Measurements from ENCODE around the gene SDK2.

Gene SDK2

DNA sequence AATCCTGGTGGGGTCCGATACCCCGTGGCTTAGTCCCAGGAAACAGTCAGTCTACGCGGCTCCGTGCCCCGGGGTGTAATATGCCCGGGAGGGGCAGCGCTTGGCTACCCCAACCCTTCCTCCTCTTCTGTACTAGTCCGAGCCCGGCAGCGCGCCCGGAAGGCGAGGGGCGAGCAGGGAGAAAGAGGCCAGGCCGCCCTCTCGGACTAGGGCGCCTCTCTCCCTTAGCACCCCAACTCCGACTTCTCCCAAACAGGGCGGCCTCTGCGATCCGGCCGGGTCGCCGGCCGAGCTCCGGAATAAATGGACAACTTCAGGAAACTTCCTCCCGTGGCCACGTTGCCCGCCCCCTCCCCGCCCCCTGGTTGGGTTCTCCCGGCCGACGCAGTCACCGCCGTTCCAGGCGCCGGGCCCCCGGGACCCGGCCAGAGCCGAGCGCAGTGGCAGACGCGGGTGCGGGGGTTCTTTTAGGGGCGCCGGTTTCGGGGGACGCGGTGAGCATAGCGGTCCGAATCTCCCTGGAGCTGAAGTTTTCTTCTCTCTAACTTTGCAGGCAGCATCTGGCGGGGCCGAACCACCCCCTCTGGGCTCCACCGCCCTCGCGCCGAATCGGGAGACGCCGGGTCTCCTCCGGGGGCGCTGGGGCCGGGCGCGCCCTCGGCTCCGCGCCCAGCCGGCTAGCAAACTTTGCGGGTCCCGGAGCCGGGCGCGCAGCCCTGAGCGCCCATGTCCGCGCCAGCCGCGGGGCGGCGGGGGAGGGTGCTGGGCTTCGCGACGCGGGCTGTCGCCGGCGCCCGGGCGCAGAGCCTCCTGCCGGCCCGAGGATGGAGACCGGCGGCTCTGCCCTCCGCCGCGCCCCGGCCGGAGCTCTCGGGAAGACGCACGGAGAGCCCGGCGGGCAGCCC is at the start of gene SDK2:
TSS of gene SDK2 (minus strand) at position 301 of the 905 bp plus-strand sequence. CDS start 357 bp downstream, outside the sequence.
- Mint-ChIP-seq H3K36me3 (no peaks in the 10 kb centered on the region), H3K4me3 (peak within 1 kb of the TSS; percentile 81), H3K27ac (no peak within 1 kb of the TSS), H3K27me3 (peaks cover 89% of the 10 kb centered on the region), H3K4me1 (peaks cover 23% of the 10 kb centered on the region), H3K9me3 (no peaks in the 10 kb centered on the region)
- CTCF ChIA-PET, result interaction anchor here (1.2 to 1.4 kb wide), 2 partner anchors 66 to 214 kb away, joined by 3 to 4 read pairs; no protein-coding TSS in a partner anchor
- DNase-seq, result peak; percentile 37

- H3K4me1 Mint-ChIP-seq, result no peaks in the 10 kb centered on the region
- H3K27me3 Mint-ChIP-seq, result peaks cover 24% of the 10 kb centered on the region
- H3K27ac Mint-ChIP-seq, result no peak overlapping the region
- no peaks in the 10 kb centered on the region for H3K36me3 Mint-ChIP-seq
- peaks cover 10% of the 10 kb centered on the region for H3K9me3 Mint-ChIP-seq
- CTCF ChIA-PET, result no interaction called here
- H3K4me3 Mint-ChIP-seq, result no peak overlapping the region
- DNase-seq, result no peak
These were observed 48.8 kb upstream of the SDK2 start for GRCh38 chr17:73693071-73693470.

GRCh38 chr17:73691321-73691766 is 47.1 kb upstream of the SDK2 start:
- peaks cover 33% of the 10 kb centered on the region for H3K27me3 Mint-ChIP-seq
- no peak overlapping the region for H3K4me3 Mint-ChIP-seq
- DNase-seq, result no peak
- H3K36me3 Mint-ChIP-seq, result no peaks in the 10 kb centered on the region
- peaks cover 6% of the 10 kb centered on the region for H3K9me3 Mint-ChIP-seq
- no peaks in the 10 kb centered on the region for H3K4me1 Mint-ChIP-seq
- CTCF ChIA-PET, result interaction anchor here (1.0 kb wide), 1 partner anchor 19 kb away, joined by 4 read pairs; no protein-coding TSS in a partner anchor
- H3K27ac Mint-ChIP-seq, result no peak overlapping the region

GRCh38 chr17:73690676-73691075 is 46.4 kb upstream of the SDK2 start:
- H3K27ac Mint-ChIP-seq, result no peak overlapping the region
- H3K4me1 Mint-ChIP-seq, result no peaks in the 10 kb centered on the region
- CTCF ChIA-PET, result no interaction called here
- no peaks in the 10 kb centered on the region for H3K9me3 Mint-ChIP-seq
- no peaks in the 10 kb centered on the region for H3K36me3 Mint-ChIP-seq
- no peak for DNase-seq
- no peak overlapping the region for H3K4me3 Mint-ChIP-seq
- peaks cover 33% of the 10 kb centered on the region for H3K27me3 Mint-ChIP-seq

DNA sequence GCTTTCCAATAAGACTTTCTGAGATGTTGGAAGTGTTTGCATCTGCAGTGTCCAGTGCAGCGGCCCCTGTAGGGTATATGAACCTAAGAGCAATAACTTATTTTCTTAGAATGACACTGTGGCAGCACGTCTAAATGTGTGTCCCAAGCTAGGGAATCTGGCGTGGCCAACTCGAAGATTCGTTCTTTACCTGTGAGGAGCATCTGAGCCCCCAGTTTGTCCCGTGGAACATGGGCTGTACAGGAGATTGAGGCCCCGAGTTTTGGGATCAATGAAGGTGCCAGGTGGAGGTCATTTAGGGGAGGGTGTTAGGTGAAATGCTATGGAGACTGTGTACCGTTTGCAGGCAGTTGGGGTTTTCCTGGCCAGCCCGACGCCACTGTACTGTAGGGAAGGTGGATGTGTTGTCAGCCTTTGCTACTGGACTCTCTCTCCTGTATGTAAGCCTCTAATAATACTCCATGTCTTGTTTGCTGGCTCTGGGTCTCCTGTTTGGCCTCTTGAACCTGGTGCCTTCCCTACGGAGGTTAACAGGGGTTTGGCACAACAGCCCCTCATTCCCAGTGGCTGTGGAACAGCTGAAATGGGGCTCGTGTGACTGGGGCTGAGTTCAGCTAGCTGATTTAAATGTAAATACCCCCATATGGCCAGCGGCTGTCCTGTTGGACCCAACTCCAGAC is 45.5 kb upstream of the SDK2 start:
- peaks cover 36% of the 10 kb centered on the region for H3K27me3 Mint-ChIP-seq

DNA sequence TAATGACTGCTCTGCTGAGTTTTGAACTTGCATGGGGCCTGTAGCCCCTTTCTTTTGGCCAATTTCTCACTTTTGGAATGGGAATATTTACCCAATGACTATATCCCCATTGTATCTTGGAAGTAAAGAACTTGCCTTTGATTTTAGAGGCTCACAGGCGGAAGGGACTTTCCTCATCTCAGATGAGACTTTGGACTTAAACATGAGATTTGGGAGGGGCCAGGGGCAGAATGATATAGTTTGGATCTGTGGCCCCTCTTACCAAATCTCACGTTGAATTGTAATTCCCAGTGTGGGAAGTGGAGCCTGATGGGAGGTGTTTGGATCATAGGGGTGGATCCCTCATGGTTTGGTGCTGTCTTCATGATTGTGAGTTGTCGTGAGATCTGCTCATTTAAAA is 42.7 kb upstream of the SDK2 start:
- no peak overlapping the region for H3K27ac Mint-ChIP-seq
- no peaks in the 10 kb centered on the region for H3K4me1 Mint-ChIP-seq
- peaks cover 4% of the 10 kb centered on the region for H3K36me3 Mint-ChIP-seq
- peaks cover 6% of the 10 kb centered on the region for H3K9me3 Mint-ChIP-seq
- no peak overlapping the region for H3K4me3 Mint-ChIP-seq
- no peak for DNase-seq
- peaks cover 50% of the 10 kb centered on the region for H3K27me3 Mint-ChIP-seq
- CTCF ChIA-PET, result no interaction called here

More for the DNA sequence above, 45.5 kb upstream of the SDK2 start:
- Mint-ChIP-seq H3K36me3 (peaks cover 2% of the 10 kb centered on the region), H3K27ac (no peak overlapping the region), H3K9me3 (no peaks in the 10 kb centered on the region), H3K4me3 (no peak overlapping the region), H3K4me1 (no peaks in the 10 kb centered on the region)
- no peak for DNase-seq
- CTCF ChIA-PET, result interaction anchor here (0.5 kb wide), 1 partner anchor 499 kb away, joined by 3 read pairs; no protein-coding TSS in a partner anchor

DNA sequence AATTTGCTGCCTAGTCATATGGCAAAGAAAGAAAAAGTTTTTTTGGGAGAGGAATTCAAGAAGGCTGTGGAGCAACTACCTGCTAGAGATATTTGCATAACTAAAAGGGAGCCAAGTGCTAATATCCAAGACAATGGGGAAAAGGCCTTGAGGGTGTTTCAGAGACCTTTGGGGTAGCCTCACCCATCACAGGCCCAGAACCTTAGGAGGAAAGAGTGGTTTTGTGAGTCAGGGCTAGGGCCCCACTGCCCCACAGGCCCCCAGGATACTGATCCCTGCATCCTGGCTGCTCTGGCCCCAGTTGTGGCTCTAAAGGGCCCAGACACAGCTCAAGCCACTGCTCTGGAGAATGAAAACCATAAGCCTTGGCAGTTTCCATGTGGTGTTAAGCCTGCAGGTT is 41.9 kb upstream of the SDK2 start:
- H3K27me3 Mint-ChIP-seq, result peaks cover 53% of the 10 kb centered on the region
- CTCF ChIA-PET, result no interaction called here

DNA sequence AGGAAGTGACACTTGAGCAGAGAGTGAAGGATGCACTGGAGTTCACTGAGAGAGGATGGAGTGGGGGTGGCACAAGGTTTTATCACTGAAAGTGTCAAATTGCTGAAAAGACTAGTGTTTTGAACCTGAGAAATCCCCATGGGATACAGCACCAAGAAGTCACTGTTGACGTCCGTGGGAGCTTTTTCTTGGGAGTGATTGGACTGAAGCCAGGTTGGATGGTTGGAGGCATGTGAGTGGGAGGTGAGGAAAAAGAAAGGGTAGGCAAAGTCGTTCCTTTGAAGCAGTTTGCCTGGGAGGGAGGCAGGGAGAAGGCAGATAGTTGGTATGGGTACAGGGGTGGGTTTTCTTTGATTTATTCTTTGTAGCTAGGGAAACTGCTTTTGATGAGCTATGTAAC is 39.9 kb upstream of the SDK2 start:
- peaks cover 12% of the 10 kb centered on the region for H3K9me3 Mint-ChIP-seq
- CTCF ChIA-PET, result no interaction called here
- H3K27ac Mint-ChIP-seq, result no peak overlapping the region
- H3K4me3 Mint-ChIP-seq, result no peak overlapping the region
- H3K36me3 Mint-ChIP-seq, result peaks cover 4% of the 10 kb centered on the region
- peaks cover 49% of the 10 kb centered on the region for H3K27me3 Mint-ChIP-seq
- H3K4me1 Mint-ChIP-seq, result no peaks in the 10 kb centered on the region
- no peak for DNase-seq

More for the DNA sequence above, 41.9 kb upstream of the SDK2 start:
- peaks cover 4% of the 10 kb centered on the region for H3K36me3 Mint-ChIP-seq
- peaks cover 10% of the 10 kb centered on the region for H3K9me3 Mint-ChIP-seq
- no peak for DNase-seq
- no peaks in the 10 kb centered on the region for H3K4me1 Mint-ChIP-seq
- H3K27ac Mint-ChIP-seq, result no peak overlapping the region
- H3K4me3 Mint-ChIP-seq, result no peak overlapping the region

DNA sequence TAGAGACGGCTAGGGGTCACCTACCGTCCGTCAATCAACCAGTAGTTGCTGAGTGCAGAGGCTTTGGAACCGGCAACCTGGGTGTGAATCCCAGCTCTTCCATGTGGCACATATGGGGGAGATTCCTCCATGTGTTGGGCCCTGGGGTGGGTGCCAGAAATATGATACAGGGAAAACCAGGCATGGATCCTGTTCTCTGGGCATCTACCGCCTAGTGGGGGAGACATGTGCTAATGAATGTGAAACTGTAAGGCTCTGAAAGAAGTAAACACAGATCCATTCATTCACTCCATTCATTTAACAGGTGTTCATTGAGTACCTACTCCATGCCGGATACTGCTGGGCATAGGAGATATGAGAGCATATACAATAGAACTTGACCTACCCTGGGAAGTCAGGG is 39.5 kb upstream of the SDK2 start:
- CTCF ChIA-PET, result no interaction called here
- H3K27ac Mint-ChIP-seq, result no peak overlapping the region

DNA sequence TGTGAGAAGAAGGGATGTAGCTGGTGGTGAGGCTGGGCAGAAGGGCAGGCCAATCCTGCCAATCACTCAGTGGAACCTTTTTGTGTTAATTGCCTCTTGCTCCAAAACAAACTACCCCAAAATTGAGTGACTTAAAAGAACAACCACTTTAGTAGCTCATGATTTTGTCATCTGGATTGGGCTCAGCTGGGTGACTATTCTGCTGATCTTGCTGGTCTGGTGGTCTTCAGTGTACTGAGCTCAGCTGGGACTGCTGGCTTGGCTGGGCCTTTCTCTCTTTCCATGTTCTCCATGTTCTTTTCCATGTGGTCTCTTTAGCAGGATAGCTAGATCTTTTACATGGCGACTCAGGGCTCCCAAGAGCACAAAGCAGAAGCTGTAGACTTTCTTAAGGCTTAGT is 37.7 kb upstream of the SDK2 start:
- CTCF ChIA-PET, result interaction anchor here (0.7 kb wide), 1 partner anchor 199 kb away, joined by 3 read pairs; no protein-coding TSS in a partner anchor
- Mint-ChIP-seq H3K27me3 (peaks cover 51% of the 10 kb centered on the region), H3K36me3 (peaks cover 4% of the 10 kb centered on the region), H3K4me3 (no peak overlapping the region), H3K9me3 (peaks cover 12% of the 10 kb centered on the region), H3K4me1 (no peaks in the 10 kb centered on the region), H3K27ac (no peak overlapping the region)
- DNase-seq, result no peak

More for the DNA sequence above, 39.5 kb upstream of the SDK2 start:
- no peak for DNase-seq
- Mint-ChIP-seq H3K4me3 (no peak overlapping the region), H3K27me3 (peaks cover 52% of the 10 kb centered on the region), H3K9me3 (peaks cover 12% of the 10 kb centered on the region), H3K4me1 (no peaks in the 10 kb centered on the region), H3K36me3 (peaks cover 4% of the 10 kb centered on the region)

DNA sequence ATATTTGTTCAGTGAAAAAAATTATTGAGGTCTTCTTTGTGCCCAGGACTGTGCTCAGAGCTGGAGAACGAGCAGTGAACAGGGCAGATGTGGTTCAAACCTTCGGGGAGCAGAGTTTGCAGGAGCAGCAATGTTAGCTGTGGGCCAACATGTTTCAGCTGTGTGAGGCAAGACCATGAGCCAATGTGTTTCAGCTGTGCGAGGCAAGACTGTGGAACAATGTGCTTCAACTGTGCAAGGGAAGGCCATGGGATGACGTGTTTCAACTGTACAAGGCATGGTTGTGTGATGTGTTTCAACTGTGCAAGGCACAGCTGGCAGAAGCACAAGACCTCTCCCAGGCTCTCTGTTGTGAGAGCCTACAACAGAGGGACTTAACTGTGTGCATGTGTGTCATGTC is 35.2 kb upstream of the SDK2 start:
- Mint-ChIP-seq H3K4me3 (no peak overlapping the region), H3K4me1 (no peaks in the 10 kb centered on the region), H3K27me3 (peaks cover 52% of the 10 kb centered on the region), H3K36me3 (peaks cover 2% of the 10 kb centered on the region), H3K27ac (no peak overlapping the region), H3K9me3 (peaks cover 12% of the 10 kb centered on the region)
- CTCF ChIA-PET, result interaction anchor here (0.6 kb wide), 1 partner anchor 470 kb away, joined by 3 read pairs; no protein-coding TSS in a partner anchor
- no peak for DNase-seq

- peaks cover 12% of the 10 kb centered on the region for H3K9me3 Mint-ChIP-seq
- no peak for DNase-seq
- H3K27me3 Mint-ChIP-seq, result peaks cover 52% of the 10 kb centered on the region
- H3K4me3 Mint-ChIP-seq, result no peak overlapping the region
- H3K36me3 Mint-ChIP-seq, result peaks cover 2% of the 10 kb centered on the region
- CTCF ChIA-PET, result interaction anchor here (0.6 kb wide), 1 partner anchor 470 kb away, joined by 3 read pairs; no protein-coding TSS in a partner anchor
- no peak overlapping the region for H3K27ac Mint-ChIP-seq
- no peaks in the 10 kb centered on the region for H3K4me1 Mint-ChIP-seq
These were observed 34.8 kb upstream of the SDK2 start for GRCh38 chr17:73678999-73679398.

GRCh38 chr17:73669771-73670170 is 25.5 kb upstream of the SDK2 start:
- Mint-ChIP-seq H3K9me3 (peaks cover 11% of the 10 kb centered on the region), H3K27me3 (peaks cover 22% of the 10 kb centered on the region), H3K4me1 (peaks cover 29% of the 10 kb centered on the region), H3K4me3 (no peak overlapping the region), H3K27ac (no peak overlapping the region), H3K36me3 (peaks cover 8% of the 10 kb centered on the region)
- CTCF ChIA-PET, result no interaction called here
- DNase-seq, result no peak

DNA sequence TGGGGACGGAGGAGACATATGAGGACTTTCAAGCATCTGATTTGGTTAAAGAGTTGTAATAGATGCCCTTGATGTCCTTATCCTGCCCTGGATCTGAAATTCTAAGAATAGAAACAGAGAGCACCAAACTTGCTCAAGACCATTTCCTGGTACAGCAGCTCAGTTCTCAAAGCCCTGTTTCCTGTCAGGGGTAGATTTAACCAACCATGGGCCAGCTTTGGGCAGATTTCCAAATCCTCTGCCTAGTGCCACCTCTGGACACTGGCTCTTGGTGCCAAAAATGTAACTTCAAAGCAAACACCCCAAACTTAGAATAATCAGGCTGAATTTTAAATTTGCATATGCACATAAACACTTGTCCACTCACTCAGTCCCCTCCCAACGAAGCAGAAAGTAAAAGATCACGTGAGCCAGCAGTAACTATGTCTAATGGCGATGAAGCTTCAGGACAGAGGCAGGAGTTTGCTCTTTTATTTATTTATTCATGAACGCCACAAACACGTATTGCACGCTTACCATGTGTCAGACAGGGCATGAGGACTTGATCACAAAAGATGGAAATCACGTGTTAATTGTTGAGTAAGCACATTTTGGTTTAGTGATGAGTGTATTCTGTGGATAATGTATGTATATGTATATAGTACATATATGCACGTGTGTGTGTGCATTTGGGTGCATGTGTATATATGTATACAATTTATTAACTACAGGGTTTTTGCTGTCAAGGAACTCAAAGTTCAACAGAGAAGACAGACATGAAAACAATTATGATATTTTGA is 23.1 kb upstream of the SDK2 start:
- Mint-ChIP-seq H3K4me3 (no peak overlapping the region), H3K36me3 (peaks cover 9% of the 10 kb centered on the region), H3K27me3 (peaks cover 15% of the 10 kb centered on the region), H3K27ac (peak overlapping the region; percentile 91), H3K9me3 (peaks cover 11% of the 10 kb centered on the region), H3K4me1 (peaks cover 31% of the 10 kb centered on the region)
- peak; percentile 62 for DNase-seq
- CTCF ChIA-PET, result interaction anchor here (0.8 kb wide), 1 partner anchor 43 kb away, joined by 3 read pairs; no protein-coding TSS in a partner anchor

Measured in activated naive CD4-positive, alpha-beta T cell treated with anti-CD3 and anti-CD28 coated beads, Interleukin-2, amount 10 ng/mL, durations not matched to agents 7 days and 5 days (primary cell).